Right kidney (tissue), 1 donor: ENCODE results near the gene CRLF1.

Experiments used
- DNase-seq: peaks from one replicate; pipeline ENCODE4 v3.0.0-alpha.2; 2016

The CRLF1 gene

GRCh38 chr19:18636969-18637629 is 30.5 kb upstream of the CRLF1 start, which contains the start of gene KLHL26:
Gene KLHL26, plus strand, starts transcription at chr19:18637028. Its CDS starts 27 bp downstream, at chr19:18637055.
- DNase-seq = no peak

GRCh38 chr19:18636183-18636968 is 29.8 kb upstream of the CRLF1 start:
- peak; percentile 84 for DNase-seq

- DNase-seq = no peak
Measured at GRCh38 chr19:18635831-18636182, 29.2 kb upstream of the CRLF1 start.

- DNase-seq = no peak
Measured at GRCh38 chr19:18634612-18635297, 28.2 kb upstream of the CRLF1 start.

GRCh38 chr19:18633321-18633720 is 26.7 kb upstream of the CRLF1 start:
- DNase-seq = no peak

- no peak for DNase-seq
Measured at GRCh38 chr19:18629166-18630088, 22.8 kb upstream of the CRLF1 start.

GRCh38 chr19:18626906-18627305 is 20.3 kb upstream of the CRLF1 start:
- DNase-seq = no peak

GRCh38 chr19:18620902-18621301 is 14.3 kb upstream of the CRLF1 start:
- no peak for DNase-seq

GRCh38 chr19:18620311-18620710 is 13.7 kb upstream of the CRLF1 start:
- DNase-seq = no peak

GRCh38 chr19:18618236-18618635 is 11.6 kb upstream of the CRLF1 start:
- no peak for DNase-seq

GRCh38 chr19:18617562-18617961 is 11.0 kb upstream of the CRLF1 start:
- DNase-seq = no peak

GRCh38 chr19:18616023-18616422 is 9.4 kb upstream of the CRLF1 start:
- no peak for DNase-seq

GRCh38 chr19:18613589-18614234 is 7.1 kb upstream of the CRLF1 start:
- DNase-seq = no peak

- DNase-seq = no peak
Measured at GRCh38 chr19:18612772-18613588, 6.4 kb upstream of the CRLF1 start, which contains the start of gene TMEM59L. Gene TMEM59L, plus strand, starts transcription at chr19:18612870. Its CDS starts 89 bp downstream, at chr19:18612959.

GRCh38 chr19:18612051-18612771 is 5.6 kb upstream of the CRLF1 start:
- DNase-seq = no peak

- DNase-seq = no peak
Measured at GRCh38 chr19:18611327-18612050, 4.9 kb upstream of the CRLF1 start.

GRCh38 chr19:18610556-18611326 is 4.1 kb upstream of the CRLF1 start:
- no peak for DNase-seq

- DNase-seq = no peak
Measured at GRCh38 chr19:18610245-18610555, 3.6 kb upstream of the CRLF1 start.

GRCh38 chr19:18609717-18610051 is 3.1 kb upstream of the CRLF1 start:
- no peak for DNase-seq
